Activated naive CD4-positive, alpha-beta T cell treated with anti-CD3 and anti-CD28 coated beads, Interleukin-2, amount 50 U/mL, for 16 hours (primary cell): ENCODE results near the gene VAC14.

Experiments used
- DNase-seq: peaks from one replicate; pipeline ENCODE4 v3.0.0-alpha.2; 2020

VAC14 gene

GRCh38 chr16:70703041-70703834, 97.7 kb downstream of the VAC14 start:
- no peak for DNase-seq

GRCh38 chr16:70702624-70703023, 98.3 kb downstream of the VAC14 start:
- DNase-seq, result no peak

GRCh38 chr16:70701998-70702397, 99.0 kb downstream of the VAC14 start:
- DNase-seq, result no peak

- DNase-seq, result no peak
Measured at GRCh38 chr16:70701596-70701995, 99.4 kb downstream of the VAC14 start.

GRCh38 chr16:70701036-70701435, 99.9 kb downstream of the VAC14 start:
- DNase-seq, result no peak

GRCh38 chr16:70700101-70701020, 100.6 kb downstream of the VAC14 start:
- no peak for DNase-seq

- DNase-seq, result no peak
Measured at GRCh38 chr16:70699696-70700095, 101.3 kb downstream of the VAC14 start.

- no peak for DNase-seq
Measured at GRCh38 chr16:70698901-70699300, 102.1 kb downstream of the VAC14 start.

GRCh38 chr16:70697594-70698170, 103.3 kb downstream of the VAC14 start:
- DNase-seq, result no peak

- no peak for DNase-seq
Measured at GRCh38 chr16:70696952-70697593, 103.9 kb downstream of the VAC14 start.

- no peak for DNase-seq
Measured at GRCh38 chr16:70696355-70696754, 104.6 kb downstream of the VAC14 start.

- DNase-seq, result no peak
Measured at GRCh38 chr16:70695331-70696070, 105.5 kb downstream of the VAC14 start.

GRCh38 chr16:70694868-70695218, 106.1 kb downstream of the VAC14 start:
- DNase-seq, result no peak

GRCh38 chr16:70694088-70694867, 106.7 kb downstream of the VAC14 start:
- no peak for DNase-seq

GRCh38 chr16:70692873-70693671, 107.9 kb downstream of the VAC14 start:
- no peak for DNase-seq

GRCh38 chr16:70692130-70692872, 108.7 kb downstream of the VAC14 start:
- DNase-seq, result no peak

- no peak for DNase-seq
Measured at GRCh38 chr16:70691223-70692129, 109.5 kb downstream of the VAC14 start.

GRCh38 chr16:70689970-70690891, 110.7 kb downstream of the VAC14 start:
- DNase-seq, result no peak
